Keratinocyte (primary cell): ENCODE data around the gene TMEM254. TPM values are rescaled to one million over a fixed set of nuclear protein-coding genes. Genes with fewer than 3 reads are reported as not detected.

Experiments
- DNase-seq: peaks from one replicate; pipeline ENCODE4 v3.0.0-alpha.2; 2011; ENCODE audit warnings: low read depth, missing footprints, low spot score
- FAIRE-seq: peaks from 2 replicates; lab custom pipeline; 2011; peaks lifted over from hg19 to GRCh38; lab: Jason Lieb, UNC
- H2AFZ ChIP-seq: 2 replicates; pipeline ENCODE4 v1.6.0; 2012; ENCODE audit warnings: low read length, control low read depth, inconsistent platforms; ENCODE audit not compliant: control insufficient read depth
- H3K27ac ChIP-seq: 2 replicates; pipeline ENCODE4 v1.5.1; 2011; ENCODE audit warnings: low read length; ENCODE audit not compliant: control insufficient read depth, insufficient read depth
- H3K27me3 ChIP-seq: 3 replicates; pipeline ENCODE4 v1.6.0; 2011; ENCODE audit warnings: low read length; ENCODE audit not compliant: control insufficient read depth, insufficient read depth; ENCODE audit errors: extremely low read depth
- H3K36me3 ChIP-seq, 2 experiments: 2 replicates in 1 of 2; 3 replicates in 1 of 2; pipeline ENCODE4 v1.5.1; 2011; ENCODE audit warnings: low read length in 2 of 2, mild to moderate bottlenecking in 1 of 2; ENCODE audit not compliant: control insufficient read depth in 2 of 2, insufficient read depth in 2 of 2; ENCODE audit errors: extremely low read depth in 1 of 2
- H3K4me1 ChIP-seq: 3 replicates; pipeline ENCODE4 v1.5.1; 2011; ENCODE audit warnings: low read length; ENCODE audit not compliant: control insufficient read depth, insufficient read depth; ENCODE audit errors: extremely low read depth
- H3K4me2 ChIP-seq: 3 replicates; pipeline ENCODE4 v1.6.0; 2011; ENCODE audit warnings: low read depth, low read length; ENCODE audit not compliant: control insufficient read depth, insufficient read depth; ENCODE audit errors: extremely low read depth
- H3K4me3 ChIP-seq, 3 experiments: fragments of 200-600 bp in 1 of 3; sonication (generic) in 1 of 3; 2 replicates in 2 of 3; 3 replicates in 1 of 3; pipeline ENCODE4 v1.5.1; 2011 to 2016; ENCODE audit warnings: low read length in 3 of 3, mild to moderate bottlenecking in 3 of 3, control low read depth in 2 of 3, inconsistent platforms in 1 of 3, low read depth in 1 of 3, mixed read lengths in 1 of 3, mixed run types in 1 of 3, moderate library complexity in 1 of 3; ENCODE audit not compliant: control insufficient read depth in 2 of 3, insufficient read depth in 2 of 3; ENCODE audit errors: extremely low read depth in 1 of 3
- H3K79me2 ChIP-seq: 2 replicates; pipeline ENCODE4 v1.6.0; 2012; ENCODE audit warnings: low read length; ENCODE audit not compliant: control insufficient read depth, insufficient read depth
- H3K9ac ChIP-seq: 3 replicates; pipeline ENCODE4 v1.6.0; 2011; ENCODE audit warnings: low read length; ENCODE audit not compliant: control insufficient read depth, insufficient read depth; ENCODE audit errors: extremely low read depth
- H3K9me1 ChIP-seq: 3 replicates; pipeline ENCODE4 v1.6.0; 2011; ENCODE audit warnings: low read length; ENCODE audit not compliant: control insufficient read depth, insufficient read depth; ENCODE audit errors: extremely low read depth
- H3K9me3 ChIP-seq: 2 replicates; pipeline ENCODE4 v1.5.1; 2012; ENCODE audit warnings: low read depth, low read length; ENCODE audit not compliant: control insufficient read depth
- H4K20me1 ChIP-seq: 3 replicates; pipeline ENCODE4 v1.6.0; 2011; ENCODE audit warnings: low read length; ENCODE audit not compliant: control insufficient read depth, insufficient read depth; ENCODE audit errors: extremely low read depth
- EZH2 ChIP-seq: IDR thresholded peaks from one replicate; pipeline ENCODE4 v1.6.1; 2012; ENCODE audit warnings: inconsistent platforms, mild to moderate bottlenecking, low read length, moderate library complexity
- dilution Hi-C: fragments of 300-500 bp; cut with MboI; formaldehyde crosslinking; loops from one replicate; pipeline ENCODE4 v1.7.0; 2020; ENCODE audit warnings: low sequenced_read_pairs; ENCODE audit not compliant: extremely low pct_ligation_motif_present
- polyA plus RNA-seq, 5 experiments: library from polyadenylated mRNA; depleted of rRNA in 3 of 5; stranded (reverse) in 3 of 5; stranded (forward) in 1 of 5; unstranded in 1 of 5; fragments of >200 nt; gene quantifications; 1 replicate in 1 of 5; 2 replicates in 3 of 5; 3 replicates in 1 of 5; pipeline versions ENCODE4 v1.2.1 to v1.2.3, GENCODE V29; 2011 to 2012; ENCODE audit warnings: missing spikeins in 2 of 5, low read depth in 1 of 5, low replicate concordance in 1 of 5
- TF ChIP-seq, protein P1 (sequence below), 3 experiments: IDR thresholded peaks in 1 of 3; conservative IDR thresholded peaks in 1 of 3; optimal IDR thresholded peaks in 1 of 3; 2 replicates in 2 of 3; 3 replicates in 1 of 3; pipeline versions ENCODE3 to v1.5.1; 2011; ENCODE audit warnings: low read length in 3 of 3, mild to moderate bottlenecking in 3 of 3, moderate library complexity in 2 of 3, control low read depth in 1 of 3, inconsistent platforms in 1 of 3; ENCODE audit not compliant: insufficient read depth in 2 of 3; ENCODE audit errors: extremely low read depth in 1 of 3

The TMEM254 gene
- polyA plus RNA-seq, 1 donor (not counting 4 experiments of a cell fraction or from before 2014, with no cell fraction given): 34.0 TPM

DNA sequence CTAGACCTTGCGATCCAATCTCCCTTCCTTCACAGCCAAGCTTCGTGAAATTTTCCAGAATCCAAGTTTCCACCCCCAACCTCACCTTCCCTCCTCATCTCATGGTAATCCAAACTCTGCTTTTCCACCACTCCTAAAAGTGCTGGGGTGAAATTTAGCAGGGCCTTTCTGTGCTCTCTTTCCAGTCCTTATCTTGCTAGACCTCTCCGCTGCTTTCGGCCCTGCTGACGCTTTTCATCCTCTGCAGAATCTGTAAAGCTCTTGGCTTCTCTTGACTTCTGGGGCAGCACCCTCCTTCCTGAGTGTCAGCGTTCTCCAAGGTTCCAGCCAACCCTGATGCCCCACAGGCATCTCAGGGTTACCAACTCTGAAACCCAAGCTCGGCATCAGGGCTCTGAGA, 61.8 kb downstream of the TMEM254 start:
- dilution Hi-C loops: no loop called here
- H3K27me3 ChIP-seq: peaks cover 3% of the 10 kb centered on the region
- peaks cover 10% of the 10 kb centered on the region for H3K4me1 ChIP-seq
- H4K20me1 ChIP-seq: no peaks in the 10 kb centered on the region
- H3K36me3 ChIP-seq: no peaks in the 10 kb centered on the region
- H3K4me3 ChIP-seq: no peak overlapping the region
- no peak for DNase-seq
- H3K9me1 ChIP-seq: no peaks in the 10 kb centered on the region
- no peak overlapping the region for H3K4me2 ChIP-seq
- no peaks in the 10 kb centered on the region for H3K79me2 ChIP-seq
- H3K27ac ChIP-seq: no peak overlapping the region
- H3K9me3 ChIP-seq: no peaks in the 10 kb centered on the region
- H2AFZ ChIP-seq: no peak overlapping the region
- TF ChIP-seq EZH2: no peak
- TF ChIP-seq, protein P1, sequence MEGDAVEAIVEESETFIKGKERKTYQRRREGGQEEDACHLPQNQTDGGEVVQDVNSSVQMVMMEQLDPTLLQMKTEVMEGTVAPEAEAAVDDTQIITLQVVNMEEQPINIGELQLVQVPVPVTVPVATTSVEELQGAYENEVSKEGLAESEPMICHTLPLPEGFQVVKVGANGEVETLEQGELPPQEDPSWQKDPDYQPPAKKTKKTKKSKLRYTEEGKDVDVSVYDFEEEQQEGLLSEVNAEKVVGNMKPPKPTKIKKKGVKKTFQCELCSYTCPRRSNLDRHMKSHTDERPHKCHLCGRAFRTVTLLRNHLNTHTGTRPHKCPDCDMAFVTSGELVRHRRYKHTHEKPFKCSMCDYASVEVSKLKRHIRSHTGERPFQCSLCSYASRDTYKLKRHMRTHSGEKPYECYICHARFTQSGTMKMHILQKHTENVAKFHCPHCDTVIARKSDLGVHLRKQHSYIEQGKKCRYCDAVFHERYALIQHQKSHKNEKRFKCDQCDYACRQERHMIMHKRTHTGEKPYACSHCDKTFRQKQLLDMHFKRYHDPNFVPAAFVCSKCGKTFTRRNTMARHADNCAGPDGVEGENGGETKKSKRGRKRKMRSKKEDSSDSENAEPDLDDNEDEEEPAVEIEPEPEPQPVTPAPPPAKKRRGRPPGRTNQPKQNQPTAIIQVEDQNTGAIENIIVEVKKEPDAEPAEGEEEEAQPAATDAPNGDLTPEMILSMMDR (optimal IDR thresholded peaks at IDR 0.05 in 1 of 3, IDR thresholded peaks at IDR 0.05 in 1 of 3, conservative IDR thresholded peaks at IDR 0.05 in 1 of 3; ENCODE audit: extremely low read depth in 1 of 3, insufficient read depth in 2 of 3, low read length in 3 of 3): no peak
- FAIRE-seq: no peak
- H3K9ac ChIP-seq: no peak overlapping the region

DNA sequence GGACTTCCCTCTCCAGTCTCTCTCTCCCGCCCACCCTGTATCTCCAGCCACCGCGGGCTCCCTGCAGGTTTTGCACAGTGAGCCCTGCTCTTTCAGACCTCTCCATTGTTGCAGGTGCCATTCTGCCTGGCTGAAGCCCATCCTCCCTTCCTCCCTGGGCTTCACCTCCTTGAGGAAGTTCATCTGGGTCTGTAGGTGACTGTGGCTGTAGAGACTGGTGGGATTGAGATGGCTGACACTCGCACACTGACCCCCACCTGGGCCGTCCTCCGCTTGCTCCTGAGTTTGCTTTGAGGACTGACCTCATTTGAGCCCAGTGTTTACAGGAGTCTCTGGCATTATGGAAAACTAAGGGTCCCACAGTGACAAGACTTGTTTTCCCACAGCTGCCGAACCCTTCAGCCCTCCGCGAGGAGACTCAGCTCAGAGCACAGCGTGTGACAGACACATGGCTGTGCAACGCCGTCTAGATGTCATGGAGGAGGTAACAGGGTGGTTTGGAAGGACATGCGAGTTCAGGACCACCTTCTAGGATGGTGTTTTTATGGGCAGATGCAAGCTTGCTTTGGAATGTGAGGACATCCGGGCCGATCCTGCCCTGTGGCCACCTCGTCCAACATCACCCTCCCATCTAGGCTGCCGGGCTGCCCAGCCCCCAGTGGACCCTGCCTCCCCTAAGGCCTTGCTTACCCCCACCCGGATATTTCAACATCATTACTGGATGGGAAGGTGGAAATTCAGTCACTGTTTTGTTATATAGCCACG, 63.4 kb downstream of the TMEM254 start:
- Histone ChIP-seq H3K9me3 (no peaks in the 10 kb centered on the region), H2AFZ (no peak overlapping the region), H3K79me2 (no peaks in the 10 kb centered on the region), H3K27ac (no peak overlapping the region), H3K36me3 (no peaks in the 10 kb centered on the region), H3K27me3 (peaks cover 3% of the 10 kb centered on the region), H3K4me2 (no peak overlapping the region), H4K20me1 (no peaks in the 10 kb centered on the region), H3K4me3 (no peak overlapping the region), H3K4me1 (peaks cover 5% of the 10 kb centered on the region), H3K9me1 (no peaks in the 10 kb centered on the region), H3K9ac (no peak overlapping the region)
- dilution Hi-C loops: no loop called here
- no peak for DNase-seq
- TF ChIP-seq, protein P1 (optimal IDR thresholded peaks at IDR 0.05 in 1 of 3, IDR thresholded peaks at IDR 0.05 in 1 of 3, conservative IDR thresholded peaks at IDR 0.05 in 1 of 3; ENCODE audit: extremely low read depth in 1 of 3, insufficient read depth in 2 of 3, low read length in 3 of 3): no peak
- no peak for TF ChIP-seq EZH2
- FAIRE-seq: no peak

Other genes with a start within 250 kb of the TMEM254 start
- gene SFTPD, start 129.6 kb upstream of the TMEM254 start, polyA plus RNA-seq: 0.04 to 0.13 TPM in 2 of 3 replicates, not detected in the other
- 0.39 to 0.70 TPM in 2 of 3 replicates, not detected in the other for gene PLAC9, start 54.1 kb downstream of the TMEM254 start, polyA plus RNA-seq
- 69.7 to 97.9 TPM (median 93.9 TPM) in 3 replicates for gene ANXA11, start 126.9 kb downstream of the TMEM254 start, polyA plus RNA-seq
- gene MAT1A, start 211.0 kb downstream of the TMEM254 start, polyA plus RNA-seq: 0.37 to 1.5 TPM (median 0.69 TPM) in 3 replicates